Cardiac fibroblast (primary cell): Measurements from ENCODE around the gene BCO2.
A peak's percentile ranks its signal among the peaks of the same experiment; 100 is the strongest.

ENCODE experiments used
- DNase-seq, 2 donors: peaks; one replicate each; pipeline versions ENCODE4 v3.0.0 to v3.0.0-alpha.2; 2010; ENCODE audit warnings: low read depth in 2 of 2
- H3K4me3 ChIP-seq, 2 donors: replicated peaks in 1 of 2; 1 replicate in 1 of 2; 2 replicates in 1 of 2; pipeline ENCODE4 v1.5.1; 2011; ENCODE audit warnings: low read depth in 2 of 2, low read length in 2 of 2, mild to moderate bottlenecking in 2 of 2, moderate library complexity in 1 of 2
- CTCF ChIP-seq: IDR thresholded peaks from one replicate; pipeline ENCODE4 v1.5.1; 2011; ENCODE audit warnings: low read depth, mild to moderate bottlenecking, low read length, inconsistent platforms

Gene BCO2

GRCh38 chr11:112227471-112227870 lies 52.2 kb downstream of the BCO2 start:
- no peak for DNase-seq
- TF ChIP-seq CTCF: no peak
- peak overlapping the region; percentile 79 to 89 for H3K4me3 ChIP-seq

GRCh38 chr11:112228706-112229105 lies 53.4 kb downstream of the BCO2 start:
- H3K4me3 ChIP-seq: no peak overlapping the region
- DNase-seq: no peak
- TF ChIP-seq CTCF: no peak

GRCh38 chr11:112229159-112229558 lies 53.8 kb downstream of the BCO2 start:
- no peak for TF ChIP-seq CTCF
- no peak for DNase-seq
- H3K4me3 ChIP-seq: no peak overlapping the region

GRCh38 chr11:112229746-112230433 lies 54.6 kb downstream of the BCO2 start:
- DNase-seq: peak; percentile 80 to 83
- TF ChIP-seq CTCF: no peak
- no peak overlapping the region for H3K4me3 ChIP-seq

GRCh38 chr11:112231952-112232351 lies 56.6 kb downstream of the BCO2 start:
- no peak for DNase-seq
- no peak overlapping the region for H3K4me3 ChIP-seq
- TF ChIP-seq CTCF: no peak

- DNase-seq: no peak
- TF ChIP-seq CTCF: no peak
- no peak overlapping the region for H3K4me3 ChIP-seq
These were observed 60.6 kb downstream of the BCO2 start for GRCh38 chr11:112235750-112236390.
